A549 (cell line): ENCODE data around the gene RPN1.

Experiments
- BHLHE40 ChIP-seq: IDR thresholded peaks from 2 replicates; pipeline ENCODE4 v1.6.1; 2012; ENCODE audit warnings: low read depth, low read length, inconsistent platforms
- FOSL2 ChIP-seq, 2 experiments: fragments of 450-650 bp in 1 of 2; fragments of >200 bp in 1 of 2; sonication (Bioruptor Twin) in 1 of 2; formaldehyde crosslinking; IDR thresholded peaks; 2 replicates each; pipeline versions ENCODE4 v1.5.0 to v1.6.1; 2016 to 2020; ENCODE audit warnings: mild to moderate bottlenecking in 1 of 2, moderate library complexity in 1 of 2
- MAZ ChIP-seq: fragments of 150-350 bp; IDR thresholded peaks from 2 replicates; pipeline ENCODE4 v1.6.1; 2014; ENCODE audit warnings: antibody characterized with exemption, low read depth, low read length, borderline replicate concordance
- NFE2L2 ChIP-seq: fragments of 150-350 bp; conservative IDR thresholded peaks from 2 replicates; pipeline ENCODE4 v1.6.1; 2014; ENCODE audit warnings: low read length
- POLR2A ChIP-seq: IDR thresholded peaks from 2 replicates; pipeline ENCODE4 v1.6.1; 2012; ENCODE audit warnings: mild to moderate bottlenecking, low read length
- TF ChIP-seq, protein P1 (sequence below): fragments of >200 bp; sonication (Bioruptor Twin); formaldehyde crosslinking; IDR thresholded peaks from 3 replicates; pipeline ENCODE4 v1.5.1; 2016

DNA sequence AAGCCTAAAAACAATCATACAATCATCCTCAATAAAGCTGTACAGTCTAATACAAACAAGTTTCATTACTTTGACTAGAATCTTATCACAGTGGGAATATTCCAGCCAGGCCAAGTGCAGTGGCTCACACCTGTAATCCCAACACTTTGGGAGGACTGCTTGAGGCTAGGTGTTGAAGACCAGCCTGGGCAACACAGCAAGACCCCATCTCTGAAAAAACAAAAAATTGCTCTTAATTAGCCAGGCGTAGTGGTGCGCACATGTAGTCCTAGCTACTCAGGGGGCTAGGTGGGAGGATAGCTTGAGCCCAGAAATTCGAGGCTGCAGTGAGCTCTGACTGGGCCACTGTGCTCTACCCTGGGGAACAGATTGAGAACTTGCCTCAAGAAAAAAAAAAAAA, 3.3 kb downstream of the RPN1 start:
- TF ChIP-seq, protein P1, sequence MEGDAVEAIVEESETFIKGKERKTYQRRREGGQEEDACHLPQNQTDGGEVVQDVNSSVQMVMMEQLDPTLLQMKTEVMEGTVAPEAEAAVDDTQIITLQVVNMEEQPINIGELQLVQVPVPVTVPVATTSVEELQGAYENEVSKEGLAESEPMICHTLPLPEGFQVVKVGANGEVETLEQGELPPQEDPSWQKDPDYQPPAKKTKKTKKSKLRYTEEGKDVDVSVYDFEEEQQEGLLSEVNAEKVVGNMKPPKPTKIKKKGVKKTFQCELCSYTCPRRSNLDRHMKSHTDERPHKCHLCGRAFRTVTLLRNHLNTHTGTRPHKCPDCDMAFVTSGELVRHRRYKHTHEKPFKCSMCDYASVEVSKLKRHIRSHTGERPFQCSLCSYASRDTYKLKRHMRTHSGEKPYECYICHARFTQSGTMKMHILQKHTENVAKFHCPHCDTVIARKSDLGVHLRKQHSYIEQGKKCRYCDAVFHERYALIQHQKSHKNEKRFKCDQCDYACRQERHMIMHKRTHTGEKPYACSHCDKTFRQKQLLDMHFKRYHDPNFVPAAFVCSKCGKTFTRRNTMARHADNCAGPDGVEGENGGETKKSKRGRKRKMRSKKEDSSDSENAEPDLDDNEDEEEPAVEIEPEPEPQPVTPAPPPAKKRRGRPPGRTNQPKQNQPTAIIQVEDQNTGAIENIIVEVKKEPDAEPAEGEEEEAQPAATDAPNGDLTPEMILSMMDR: no peak
- TF ChIP-seq POLR2A (no peak), FOSL2 (IDR thresholded peaks at IDR 0.05) (no peak), FOSL2 (CRISPR knock-in tag; IDR thresholded peaks at IDR 0.05) (no peak), NFE2L2 (no peak), MAZ (no peak), BHLHE40 (no peak)
